K562 (cell line): ENCODE data around the gene JAKMIP1.

ENCODE experiments used
- ARID2 ChIP-seq: fragments of 450-650 bp; IDR thresholded peaks from 2 replicates; pipeline ENCODE4 v1.6.1; 2017; ENCODE audit warnings: antibody characterized with exemption, mild to moderate bottlenecking
- CHD4 ChIP-seq: fragments of 200-600 bp; sonication (generic); IDR thresholded peaks from 3 replicates; pipeline ENCODE4 v1.6.1; 2012; ENCODE audit warnings: low read depth, mild to moderate bottlenecking, mixed read lengths, low read length, inconsistent platforms; ENCODE audit not compliant: insufficient read depth, insufficient replicate concordance, poor library complexity, severe bottlenecking
- CTCF ChIP-seq, 3 experiments: IDR thresholded peaks in 2 of 3; conservative IDR thresholded peaks in 1 of 3; 2 replicates each; pipeline ENCODE4 v1.5.1; 2011 to 2012; ENCODE audit warnings: low read length in 3 of 3, mild to moderate bottlenecking in 3 of 3, control low read depth in 2 of 3, improper control_type of control experiment in 1 of 3, inconsistent platforms in 1 of 3, low read depth in 1 of 3, mixed read lengths in 1 of 3, moderate library complexity in 1 of 3; ENCODE audit not compliant: insufficient read depth in 2 of 3
- PHF20 ChIP-seq: fragments of 450-650 bp; IDR thresholded peaks from 2 replicates; pipeline ENCODE4 v1.6.1; 2018; ENCODE audit not compliant: partially characterized antibody
- RAD21 ChIP-seq, 2 experiments: fragments of 250-450 bp in 1 of 2; fragments of 450-650 bp in 1 of 2; sonication (Bioruptor Pico) in 1 of 2; formaldehyde crosslinking in 1 of 2; IDR thresholded peaks in 1 of 2; conservative IDR thresholded peaks in 1 of 2; 2 replicates each; pipeline versions ENCODE4 v1.4.0 to v1.8.0; 2020 to 2022; ENCODE audit warnings: mild to moderate bottlenecking in 2 of 2, moderate library complexity in 1 of 2
- SIN3A ChIP-seq, 2 experiments: fragments of 150-350 bp in 1 of 2; IDR thresholded peaks; 2 replicates each; pipeline ENCODE4 v1.6.1; 2011 to 2016; ENCODE audit warnings: borderline replicate concordance in 2 of 2, low read depth in 2 of 2, low read length in 2 of 2, mild to moderate bottlenecking in 2 of 2, moderate library complexity in 2 of 2; ENCODE audit not compliant: control insufficient read depth in 1 of 2
- ZNF121 ChIP-seq: sonication (generic); formaldehyde crosslinking; conservative IDR thresholded peaks from 2 replicates; pipeline ENCODE4 v1.8.0; 2022; ENCODE audit warnings: missing genetic modification reagents

GRCh38 chr4:6121276-6121850, 79.0 kb downstream of the JAKMIP1 start:
- TF ChIP-seq ARID2 (no peak), CHD4 (no peak), ZNF121 (no peak), CTCF (IDR thresholded peaks at IDR 0.05 in 2 of 3, conservative IDR thresholded peaks at IDR 0.05 in 1 of 3; ENCODE audit: insufficient read depth in 2 of 3, low read depth in 1 of 3, low read length in 3 of 3) (no peak), PHF20 (no peak), SIN3A (IDR thresholded peaks at IDR 0.05; ENCODE audit: borderline replicate concordance in 2 of 2, control insufficient read depth in 1 of 2, low read depth in 2 of 2, low read length in 2 of 2) (no peak), RAD21 (CRISPR knock-in tag; conservative IDR thresholded peaks at IDR 0.05 in 1 of 2, IDR thresholded peaks at IDR 0.05 in 1 of 2) (no peak)
